Gastroesophageal sphincter (tissue), 3 donors: ENCODE results near the gene CLSTN2.

Experiments used
- POLR2AphosphoS5 ChIP-seq: sonication (generic); formaldehyde crosslinking; IDR thresholded peaks from one replicate; pipeline ENCODE4 v1.6.1; 2017; ENCODE audit warnings: antibody characterized with exemption
- TF ChIP-seq, protein P1 (sequence below), 4 experiments: fragments of 200-600 bp in 2 of 4; fragments of 450-650 bp in 2 of 4; sonication (generic) in 1 of 4; IDR thresholded peaks; one replicate each; pipeline ENCODE4 v1.5.1; 2017 to 2019; ENCODE audit warnings: antibody characterized with exemption in 4 of 4, mild to moderate bottlenecking in 2 of 4, moderate library complexity in 2 of 4

DNA sequence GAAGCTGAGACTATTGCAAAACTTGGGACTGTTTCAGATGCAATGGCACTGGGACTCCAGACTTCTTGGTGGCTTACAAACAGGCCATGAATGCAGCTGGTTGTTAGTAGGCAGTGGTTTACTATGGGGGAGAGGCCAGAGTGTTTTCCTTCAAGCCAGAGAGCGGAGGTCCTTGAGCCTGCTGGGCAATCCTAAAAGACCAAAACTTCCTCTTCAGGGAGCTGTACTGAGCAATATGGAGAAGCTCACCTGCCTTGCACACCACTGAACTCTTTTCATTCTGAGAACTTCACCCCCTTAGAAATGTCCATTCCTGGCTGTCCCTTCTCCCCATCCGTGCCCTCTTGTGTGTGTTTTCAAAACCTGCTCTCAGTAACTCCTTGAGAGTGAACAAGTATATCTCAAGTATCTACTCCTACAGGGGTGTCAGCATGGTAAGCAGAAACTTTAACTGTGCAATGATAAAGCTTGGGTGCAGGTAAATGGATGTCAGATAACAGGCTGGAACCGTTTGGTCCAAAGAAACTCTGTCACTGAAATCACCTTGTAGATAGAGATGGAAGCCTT, 213.9 kb downstream of the CLSTN2 start:
- TF ChIP-seq, protein P1, sequence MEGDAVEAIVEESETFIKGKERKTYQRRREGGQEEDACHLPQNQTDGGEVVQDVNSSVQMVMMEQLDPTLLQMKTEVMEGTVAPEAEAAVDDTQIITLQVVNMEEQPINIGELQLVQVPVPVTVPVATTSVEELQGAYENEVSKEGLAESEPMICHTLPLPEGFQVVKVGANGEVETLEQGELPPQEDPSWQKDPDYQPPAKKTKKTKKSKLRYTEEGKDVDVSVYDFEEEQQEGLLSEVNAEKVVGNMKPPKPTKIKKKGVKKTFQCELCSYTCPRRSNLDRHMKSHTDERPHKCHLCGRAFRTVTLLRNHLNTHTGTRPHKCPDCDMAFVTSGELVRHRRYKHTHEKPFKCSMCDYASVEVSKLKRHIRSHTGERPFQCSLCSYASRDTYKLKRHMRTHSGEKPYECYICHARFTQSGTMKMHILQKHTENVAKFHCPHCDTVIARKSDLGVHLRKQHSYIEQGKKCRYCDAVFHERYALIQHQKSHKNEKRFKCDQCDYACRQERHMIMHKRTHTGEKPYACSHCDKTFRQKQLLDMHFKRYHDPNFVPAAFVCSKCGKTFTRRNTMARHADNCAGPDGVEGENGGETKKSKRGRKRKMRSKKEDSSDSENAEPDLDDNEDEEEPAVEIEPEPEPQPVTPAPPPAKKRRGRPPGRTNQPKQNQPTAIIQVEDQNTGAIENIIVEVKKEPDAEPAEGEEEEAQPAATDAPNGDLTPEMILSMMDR (IDR thresholded peaks at IDR 0.05): no peak
- TF ChIP-seq POLR2AphosphoS5: no peak
